Measurements from ENCODE around the gene NCOA1.

The NCOA1 gene

DNA sequence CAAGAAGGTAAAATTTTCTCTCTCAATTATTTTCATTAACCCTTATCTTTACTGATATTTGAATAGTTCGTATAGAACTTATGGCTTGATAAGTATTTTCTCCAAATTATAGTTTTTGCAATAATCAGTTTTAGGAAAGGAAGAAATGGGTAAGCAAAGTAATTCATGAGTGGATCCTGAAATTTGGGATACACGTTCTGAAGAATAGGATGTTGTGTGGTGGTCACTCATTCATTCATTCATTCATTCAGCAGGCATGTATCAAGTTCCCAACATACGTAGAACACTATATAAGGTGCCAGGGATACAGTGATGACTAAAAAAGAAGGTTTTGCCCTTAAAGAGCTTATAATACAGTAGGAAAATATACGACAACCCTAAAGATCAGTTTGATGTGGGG is 206.7 kb downstream of the NCOA1 start:
- no peak overlapping the region for H3K27ac ChIP-seq (ENCODE audit: insufficient read depth, low read length, poor library complexity, severe bottlenecking)
- DNase-seq, result no peak
- H3K4me1 ChIP-seq (ENCODE audit: control insufficient read depth, insufficient read depth, low read length, poor library complexity, severe bottlenecking), result no peaks in the 10 kb centered on the region
- no peaks in the 10 kb centered on the region for H3K27me3 ChIP-seq (replicated peaks; ENCODE audit: control insufficient read depth, insufficient read depth, low read length, poor library complexity, severe bottlenecking)
- H3K9me3 ChIP-seq (ENCODE audit: control insufficient read depth, low read length), result no peaks in the 10 kb centered on the region
- H3K36me3 ChIP-seq (ENCODE audit: control insufficient read depth, insufficient read depth, low read length), result peaks cover 13% of the 10 kb centered on the region
- no peak overlapping the region for H3K4me3 ChIP-seq (ENCODE audit: insufficient read depth, low read depth, low read length, poor library complexity, severe bottlenecking)

- no peak for DNase-seq
- no peak overlapping the region for H3K4me3 ChIP-seq (ENCODE audit: insufficient read depth, low read depth, low read length, poor library complexity, severe bottlenecking)
- peaks cover 16% of the 10 kb centered on the region for H3K36me3 ChIP-seq (ENCODE audit: control insufficient read depth, insufficient read depth, low read length)
- no peaks in the 10 kb centered on the region for H3K27me3 ChIP-seq (replicated peaks; ENCODE audit: control insufficient read depth, insufficient read depth, low read length, poor library complexity, severe bottlenecking)
- no peaks in the 10 kb centered on the region for H3K9me3 ChIP-seq (ENCODE audit: control insufficient read depth, low read length)
- no peaks in the 10 kb centered on the region for H3K4me1 ChIP-seq (ENCODE audit: control insufficient read depth, insufficient read depth, low read length, poor library complexity, severe bottlenecking)
- no peak overlapping the region for H3K27ac ChIP-seq (ENCODE audit: insufficient read depth, low read length, poor library complexity, severe bottlenecking)
Observed at GRCh38 chr2:24702800-24703199, 211.7 kb downstream of the NCOA1 start.

DNA sequence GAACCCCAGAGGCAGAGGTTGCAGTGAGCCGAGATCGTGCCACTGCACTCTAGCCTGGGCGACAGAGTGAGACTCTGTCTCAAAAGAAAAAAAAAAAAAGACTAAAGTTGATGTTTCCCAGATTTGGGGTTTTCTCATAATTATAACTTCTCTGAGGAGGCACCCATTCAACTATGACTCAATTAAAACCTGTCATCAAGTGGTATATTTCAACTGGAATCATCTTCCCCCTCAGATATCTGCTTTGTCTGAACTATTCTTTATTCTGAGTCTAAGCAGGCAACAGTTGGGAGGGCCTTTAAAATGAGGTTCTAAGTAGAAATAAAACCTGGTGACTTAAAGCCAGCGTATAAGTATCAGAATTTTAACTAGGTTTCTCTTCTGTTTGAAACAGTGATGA is 213.6 kb downstream of the NCOA1 start:
- H3K27me3 ChIP-seq (replicated peaks; ENCODE audit: control insufficient read depth, insufficient read depth, low read length, poor library complexity, severe bottlenecking), result no peaks in the 10 kb centered on the region
- H3K9me3 ChIP-seq (ENCODE audit: control insufficient read depth, low read length), result no peaks in the 10 kb centered on the region
- H3K27ac ChIP-seq (ENCODE audit: insufficient read depth, low read length, poor library complexity, severe bottlenecking), result no peak overlapping the region
- DNase-seq, result no peak
- H3K4me1 ChIP-seq (ENCODE audit: control insufficient read depth, insufficient read depth, low read length, poor library complexity, severe bottlenecking), result no peaks in the 10 kb centered on the region
- no peak overlapping the region for H3K4me3 ChIP-seq (ENCODE audit: insufficient read depth, low read depth, low read length, poor library complexity, severe bottlenecking)
- H3K36me3 ChIP-seq (ENCODE audit: control insufficient read depth, insufficient read depth, low read length), result peaks cover 23% of the 10 kb centered on the region

DNA sequence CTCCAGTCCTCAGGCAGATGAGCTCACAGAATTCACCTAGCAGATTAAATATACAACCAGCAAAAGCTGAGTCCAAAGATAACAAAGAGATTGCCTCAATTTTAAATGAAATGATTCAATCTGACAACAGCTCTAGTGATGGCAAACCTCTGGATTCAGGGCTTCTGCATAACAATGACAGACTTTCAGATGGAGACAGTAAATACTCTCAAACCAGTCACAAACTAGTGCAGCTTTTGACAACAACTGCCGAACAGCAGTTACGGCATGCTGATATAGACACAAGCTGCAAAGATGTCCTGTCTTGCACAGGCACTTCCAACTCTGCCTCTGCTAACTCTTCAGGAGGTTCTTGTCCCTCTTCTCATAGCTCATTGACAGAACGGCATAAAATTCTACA is 216.1 kb downstream of the NCOA1 start:
- H3K36me3 ChIP-seq (ENCODE audit: control insufficient read depth, insufficient read depth, low read length), result peaks cover 35% of the 10 kb centered on the region
- DNase-seq, result no peak

GRCh38 chr2:24708537-24709152 is 217.6 kb downstream of the NCOA1 start:
- H3K9me3 ChIP-seq (ENCODE audit: control insufficient read depth, low read length), result no peaks in the 10 kb centered on the region
- DNase-seq, result no peak
- no peaks in the 10 kb centered on the region for H3K27me3 ChIP-seq (replicated peaks; ENCODE audit: control insufficient read depth, insufficient read depth, low read length, poor library complexity, severe bottlenecking)
- H3K4me3 ChIP-seq (ENCODE audit: insufficient read depth, low read depth, low read length, poor library complexity, severe bottlenecking), result no peak overlapping the region
- H3K27ac ChIP-seq (ENCODE audit: insufficient read depth, low read length, poor library complexity, severe bottlenecking), result no peak overlapping the region
- H3K36me3 ChIP-seq (ENCODE audit: control insufficient read depth, insufficient read depth, low read length), result peaks cover 41% of the 10 kb centered on the region
- H3K4me1 ChIP-seq (ENCODE audit: control insufficient read depth, insufficient read depth, low read length, poor library complexity, severe bottlenecking), result no peaks in the 10 kb centered on the region

More for the DNA sequence above, 216.1 kb downstream of the NCOA1 start:
- H3K9me3 ChIP-seq (ENCODE audit: control insufficient read depth, low read length), result no peaks in the 10 kb centered on the region
- no peaks in the 10 kb centered on the region for H3K27me3 ChIP-seq (replicated peaks; ENCODE audit: control insufficient read depth, insufficient read depth, low read length, poor library complexity, severe bottlenecking)
- no peaks in the 10 kb centered on the region for H3K4me1 ChIP-seq (ENCODE audit: control insufficient read depth, insufficient read depth, low read length, poor library complexity, severe bottlenecking)
- no peak overlapping the region for H3K27ac ChIP-seq (ENCODE audit: insufficient read depth, low read length, poor library complexity, severe bottlenecking)
- no peak overlapping the region for H3K4me3 ChIP-seq (ENCODE audit: insufficient read depth, low read depth, low read length, poor library complexity, severe bottlenecking)

GRCh38 chr2:24710806-24711205 is 219.8 kb downstream of the NCOA1 start:
- no peaks in the 10 kb centered on the region for H3K27me3 ChIP-seq (replicated peaks; ENCODE audit: control insufficient read depth, insufficient read depth, low read length, poor library complexity, severe bottlenecking)
- no peak overlapping the region for H3K4me3 ChIP-seq (ENCODE audit: insufficient read depth, low read depth, low read length, poor library complexity, severe bottlenecking)
- no peaks in the 10 kb centered on the region for H3K4me1 ChIP-seq (ENCODE audit: control insufficient read depth, insufficient read depth, low read length, poor library complexity, severe bottlenecking)
- no peaks in the 10 kb centered on the region for H3K9me3 ChIP-seq (ENCODE audit: control insufficient read depth, low read length)
- DNase-seq, result no peak
- no peak overlapping the region for H3K27ac ChIP-seq (ENCODE audit: insufficient read depth, low read length, poor library complexity, severe bottlenecking)
- peaks cover 43% of the 10 kb centered on the region for H3K36me3 ChIP-seq (ENCODE audit: control insufficient read depth, insufficient read depth, low read length)

DNA sequence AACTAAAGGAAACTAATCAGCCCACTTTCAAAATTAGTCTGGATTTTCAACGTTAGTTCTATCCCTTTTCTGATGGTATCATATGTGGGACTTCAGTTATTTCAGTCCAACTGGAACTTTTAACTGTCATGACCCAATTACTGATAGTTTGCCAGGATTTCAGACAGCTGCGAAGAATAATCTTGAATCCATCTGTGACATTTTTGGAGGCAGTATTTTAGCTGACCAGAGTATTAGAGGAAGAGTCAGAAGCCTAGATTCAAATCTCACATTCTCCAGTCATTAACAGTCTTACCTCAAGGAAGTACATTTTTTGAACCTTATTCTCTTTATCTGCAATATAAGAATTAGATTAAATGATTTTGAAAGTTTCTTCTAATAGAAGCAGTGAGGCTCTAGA is 220.8 kb downstream of the NCOA1 start:
- Histone ChIP-seq H3K4me1 (ENCODE audit: control insufficient read depth, insufficient read depth, low read length, poor library complexity, severe bottlenecking) (no peaks in the 10 kb centered on the region), H3K36me3 (ENCODE audit: control insufficient read depth, insufficient read depth, low read length) (peaks cover 41% of the 10 kb centered on the region), H3K27ac (ENCODE audit: insufficient read depth, low read length, poor library complexity, severe bottlenecking) (no peak overlapping the region), H3K27me3 (replicated peaks; ENCODE audit: control insufficient read depth, insufficient read depth, low read length, poor library complexity, severe bottlenecking) (no peaks in the 10 kb centered on the region), H3K9me3 (ENCODE audit: control insufficient read depth, low read length) (no peaks in the 10 kb centered on the region), H3K4me3 (ENCODE audit: insufficient read depth, low read depth, low read length, poor library complexity, severe bottlenecking) (no peak overlapping the region)
- DNase-seq, result no peak

- H3K27ac ChIP-seq (ENCODE audit: insufficient read depth, low read length, poor library complexity, severe bottlenecking), result no peak overlapping the region
- no peak for DNase-seq
- H3K27me3 ChIP-seq (replicated peaks; ENCODE audit: control insufficient read depth, insufficient read depth, low read length, poor library complexity, severe bottlenecking), result no peaks in the 10 kb centered on the region
- H3K9me3 ChIP-seq (ENCODE audit: control insufficient read depth, low read length), result no peaks in the 10 kb centered on the region
- H3K4me3 ChIP-seq (ENCODE audit: insufficient read depth, low read depth, low read length, poor library complexity, severe bottlenecking), result no peak overlapping the region
- H3K4me1 ChIP-seq (ENCODE audit: control insufficient read depth, insufficient read depth, low read length, poor library complexity, severe bottlenecking), result no peaks in the 10 kb centered on the region
- peaks cover 36% of the 10 kb centered on the region for H3K36me3 ChIP-seq (ENCODE audit: control insufficient read depth, insufficient read depth, low read length)
Observed at GRCh38 chr2:24712296-24712695, 221.2 kb downstream of the NCOA1 start.

DNA sequence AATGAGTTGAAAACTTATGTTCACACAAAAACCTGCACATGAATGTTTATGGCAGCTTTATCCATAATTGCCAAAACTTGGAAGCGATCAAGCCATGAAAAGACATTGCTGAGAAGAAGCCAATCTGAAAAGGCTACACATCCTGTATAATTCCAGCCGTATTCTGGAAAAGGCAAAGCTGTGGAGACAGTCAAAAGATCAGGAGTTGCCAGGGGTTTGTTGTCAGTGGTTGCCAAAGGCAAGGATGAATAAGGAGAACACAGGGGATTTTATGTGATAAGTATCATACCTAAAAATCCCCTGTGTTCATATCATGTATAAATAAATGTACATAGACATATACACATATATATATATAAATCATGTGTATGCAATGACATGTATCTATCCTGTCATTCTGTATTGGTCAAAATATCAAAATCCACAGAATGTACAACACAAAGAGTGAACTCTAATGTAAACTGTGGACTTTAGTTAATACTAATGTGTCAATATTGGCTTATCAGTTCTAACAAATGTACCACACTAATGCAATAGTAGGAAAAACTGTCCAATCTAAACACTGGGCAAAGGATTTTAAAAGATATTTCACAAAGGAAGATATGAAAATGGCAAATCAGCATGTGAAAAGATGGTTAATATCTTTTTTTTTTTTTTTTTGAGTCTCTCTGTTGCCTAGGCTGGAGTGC is 226.4 kb downstream of the NCOA1 start:
- DNase-seq, result no peak
- no peak overlapping the region for H3K27ac ChIP-seq (ENCODE audit: insufficient read depth, low read length, poor library complexity, severe bottlenecking)
- peaks cover 13% of the 10 kb centered on the region for H3K36me3 ChIP-seq (ENCODE audit: control insufficient read depth, insufficient read depth, low read length)
- H3K9me3 ChIP-seq (ENCODE audit: control insufficient read depth, low read length), result no peaks in the 10 kb centered on the region
- no peaks in the 10 kb centered on the region for H3K27me3 ChIP-seq (replicated peaks; ENCODE audit: control insufficient read depth, insufficient read depth, low read length, poor library complexity, severe bottlenecking)
- no peaks in the 10 kb centered on the region for H3K4me1 ChIP-seq (ENCODE audit: control insufficient read depth, insufficient read depth, low read length, poor library complexity, severe bottlenecking)
- H3K4me3 ChIP-seq (ENCODE audit: insufficient read depth, low read depth, low read length, poor library complexity, severe bottlenecking), result no peak overlapping the region

- Histone ChIP-seq H3K27ac (ENCODE audit: insufficient read depth, low read length, poor library complexity, severe bottlenecking) (no peak overlapping the region), H3K36me3 (ENCODE audit: control insufficient read depth, insufficient read depth, low read length) (peaks cover 7% of the 10 kb centered on the region), H3K27me3 (replicated peaks; ENCODE audit: control insufficient read depth, insufficient read depth, low read length, poor library complexity, severe bottlenecking) (no peaks in the 10 kb centered on the region), H3K4me1 (ENCODE audit: control insufficient read depth, insufficient read depth, low read length, poor library complexity, severe bottlenecking) (no peaks in the 10 kb centered on the region), H3K4me3 (ENCODE audit: insufficient read depth, low read depth, low read length, poor library complexity, severe bottlenecking) (no peak overlapping the region), H3K9me3 (ENCODE audit: control insufficient read depth, low read length) (no peaks in the 10 kb centered on the region)
- no peak for DNase-seq
Observed at GRCh38 chr2:24720310-24720709, 229.3 kb downstream of the NCOA1 start.

Data from effector memory CD4-positive, alpha-beta T cell (primary cell).